Measurements from ENCODE around the gene SZRD1.

The SZRD1 gene

GRCh38 chr1:16387201-16388188 lies 20.5 kb downstream of the SZRD1 start:
- no peaks in the 10 kb centered on the region for H3K9me3 ChIP-seq (ENCODE audit: control insufficient read depth, insufficient read depth, low read length)
- H3K36me3 ChIP-seq (ENCODE audit: control insufficient read depth, insufficient read depth, low read length) = no peaks in the 10 kb centered on the region
- H3K4me1 ChIP-seq (ENCODE audit: control insufficient read depth, insufficient read depth, low read length) = peaks cover 23% of the 10 kb centered on the region
- no peak overlapping the region for H3K4me3 ChIP-seq (ENCODE audit: low read depth, low read length)
- H3K9ac ChIP-seq (ENCODE audit: low read depth, low read length) = no peak overlapping the region
- no peaks in the 10 kb centered on the region for H3K27me3 ChIP-seq (ENCODE audit: control insufficient read depth, insufficient read depth, low read length)

GRCh38 chr1:16391411-16391810 lies 24.4 kb downstream of the SZRD1 start:
- Histone ChIP-seq H3K9me3 (ENCODE audit: control insufficient read depth, insufficient read depth, low read length) (no peaks in the 10 kb centered on the region), H3K9ac (ENCODE audit: low read depth, low read length) (no peak overlapping the region), H3K27me3 (ENCODE audit: control insufficient read depth, insufficient read depth, low read length) (no peaks in the 10 kb centered on the region), H3K36me3 (ENCODE audit: control insufficient read depth, insufficient read depth, low read length) (peaks cover 19% of the 10 kb centered on the region), H3K4me1 (ENCODE audit: control insufficient read depth, insufficient read depth, low read length) (peaks cover 6% of the 10 kb centered on the region), H3K4me3 (ENCODE audit: low read depth, low read length) (no peak overlapping the region)

GRCh38 chr1:16392740-16393569 lies 25.9 kb downstream of the SZRD1 start:
- peaks cover 26% of the 10 kb centered on the region for H3K36me3 ChIP-seq (ENCODE audit: control insufficient read depth, insufficient read depth, low read length)
- peaks cover 5% of the 10 kb centered on the region for H3K4me1 ChIP-seq (ENCODE audit: control insufficient read depth, insufficient read depth, low read length)

GRCh38 chr1:16393570-16394521 lies 26.8 kb downstream of the SZRD1 start:
- H3K9me3 ChIP-seq (ENCODE audit: control insufficient read depth, insufficient read depth, low read length) = no peaks in the 10 kb centered on the region
- H3K27me3 ChIP-seq (ENCODE audit: control insufficient read depth, insufficient read depth, low read length) = no peaks in the 10 kb centered on the region
- no peak overlapping the region for H3K9ac ChIP-seq (ENCODE audit: low read depth, low read length)
- H3K36me3 ChIP-seq (ENCODE audit: control insufficient read depth, insufficient read depth, low read length) = peaks cover 31% of the 10 kb centered on the region
- H3K4me3 ChIP-seq (ENCODE audit: low read depth, low read length) = no peak overlapping the region
- H3K4me1 ChIP-seq (ENCODE audit: control insufficient read depth, insufficient read depth, low read length) = peaks cover 5% of the 10 kb centered on the region

More at GRCh38 chr1:16392740-16393569, 25.9 kb downstream of the SZRD1 start:
- H3K27me3 ChIP-seq (ENCODE audit: control insufficient read depth, insufficient read depth, low read length) = no peaks in the 10 kb centered on the region
- H3K9me3 ChIP-seq (ENCODE audit: control insufficient read depth, insufficient read depth, low read length) = no peaks in the 10 kb centered on the region
- no peak overlapping the region for H3K9ac ChIP-seq (ENCODE audit: low read depth, low read length)
- H3K4me3 ChIP-seq (ENCODE audit: low read depth, low read length) = no peak overlapping the region

GRCh38 chr1:16394977-16395376 lies 27.9 kb downstream of the SZRD1 start:
- H3K36me3 ChIP-seq (ENCODE audit: control insufficient read depth, insufficient read depth, low read length) = peaks cover 40% of the 10 kb centered on the region
- peaks cover 5% of the 10 kb centered on the region for H3K4me1 ChIP-seq (ENCODE audit: control insufficient read depth, insufficient read depth, low read length)
- H3K9me3 ChIP-seq (ENCODE audit: control insufficient read depth, insufficient read depth, low read length) = no peaks in the 10 kb centered on the region
- no peak overlapping the region for H3K4me3 ChIP-seq (ENCODE audit: low read depth, low read length)
- no peak overlapping the region for H3K9ac ChIP-seq (ENCODE audit: low read depth, low read length)
- no peaks in the 10 kb centered on the region for H3K27me3 ChIP-seq (ENCODE audit: control insufficient read depth, insufficient read depth, low read length)

- Histone ChIP-seq H3K4me1 (ENCODE audit: control insufficient read depth, insufficient read depth, low read length) (peaks cover 5% of the 10 kb centered on the region), H3K9me3 (ENCODE audit: control insufficient read depth, insufficient read depth, low read length) (no peaks in the 10 kb centered on the region), H3K27me3 (ENCODE audit: control insufficient read depth, insufficient read depth, low read length) (no peaks in the 10 kb centered on the region), H3K9ac (ENCODE audit: low read depth, low read length) (no peak overlapping the region), H3K36me3 (ENCODE audit: control insufficient read depth, insufficient read depth, low read length) (peaks cover 40% of the 10 kb centered on the region), H3K4me3 (ENCODE audit: low read depth, low read length) (no peak overlapping the region)
Observed at GRCh38 chr1:16396591-16396990, 29.5 kb downstream of the SZRD1 start.

GRCh38 chr1:16397120-16397519 lies 30.1 kb downstream of the SZRD1 start:
- Histone ChIP-seq H3K36me3 (ENCODE audit: control insufficient read depth, insufficient read depth, low read length) (peaks cover 40% of the 10 kb centered on the region), H3K4me3 (ENCODE audit: low read depth, low read length) (no peak overlapping the region), H3K4me1 (ENCODE audit: control insufficient read depth, insufficient read depth, low read length) (peaks cover 5% of the 10 kb centered on the region), H3K9me3 (ENCODE audit: control insufficient read depth, insufficient read depth, low read length) (no peaks in the 10 kb centered on the region), H3K9ac (ENCODE audit: low read depth, low read length) (no peak overlapping the region), H3K27me3 (ENCODE audit: control insufficient read depth, insufficient read depth, low read length) (no peaks in the 10 kb centered on the region)

- Histone ChIP-seq H3K4me1 (ENCODE audit: control insufficient read depth, insufficient read depth, low read length) (no peaks in the 10 kb centered on the region), H3K4me3 (ENCODE audit: low read depth, low read length) (no peak overlapping the region), H3K9me3 (ENCODE audit: control insufficient read depth, insufficient read depth, low read length) (no peaks in the 10 kb centered on the region), H3K27me3 (ENCODE audit: control insufficient read depth, insufficient read depth, low read length) (no peaks in the 10 kb centered on the region), H3K36me3 (ENCODE audit: control insufficient read depth, insufficient read depth, low read length) (peaks cover 40% of the 10 kb centered on the region), H3K9ac (ENCODE audit: low read depth, low read length) (no peak overlapping the region)
Observed at GRCh38 chr1:16398371-16398953, 31.4 kb downstream of the SZRD1 start.

GRCh38 chr1:16402742-16403141 lies 35.7 kb downstream of the SZRD1 start:
- H3K36me3 ChIP-seq (ENCODE audit: control insufficient read depth, insufficient read depth, low read length) = peaks cover 14% of the 10 kb centered on the region

GRCh38 chr1:16405441-16405840 lies 38.4 kb downstream of the SZRD1 start:
- Histone ChIP-seq H3K4me3 (ENCODE audit: low read depth, low read length) (no peak overlapping the region), H3K36me3 (ENCODE audit: control insufficient read depth, insufficient read depth, low read length) (no peaks in the 10 kb centered on the region), H3K9me3 (ENCODE audit: control insufficient read depth, insufficient read depth, low read length) (no peaks in the 10 kb centered on the region), H3K27me3 (ENCODE audit: control insufficient read depth, insufficient read depth, low read length) (no peaks in the 10 kb centered on the region), H3K9ac (ENCODE audit: low read depth, low read length) (no peak overlapping the region), H3K4me1 (ENCODE audit: control insufficient read depth, insufficient read depth, low read length) (no peaks in the 10 kb centered on the region)

More at GRCh38 chr1:16402742-16403141, 35.7 kb downstream of the SZRD1 start:
- no peak overlapping the region for H3K9ac ChIP-seq (ENCODE audit: low read depth, low read length)
- H3K4me3 ChIP-seq (ENCODE audit: low read depth, low read length) = no peak overlapping the region
- H3K9me3 ChIP-seq (ENCODE audit: control insufficient read depth, insufficient read depth, low read length) = no peaks in the 10 kb centered on the region
- no peaks in the 10 kb centered on the region for H3K4me1 ChIP-seq (ENCODE audit: control insufficient read depth, insufficient read depth, low read length)
- no peaks in the 10 kb centered on the region for H3K27me3 ChIP-seq (ENCODE audit: control insufficient read depth, insufficient read depth, low read length)

All from iPS-15b (cell line).